IMR-90 (cell line): ENCODE results near the gene RAPGEF1. TPM values are rescaled to one million over a fixed set of nuclear protein-coding genes. Genes with fewer than 3 reads are reported as not detected.
A peak's percentile ranks its signal among the peaks of the same experiment; 100 is the strongest.

Source experiments
- ATAC-seq: fragments of 200-7000 bp; cut with Tn5 transposase; 2 replicates; pipeline ENCODE4 v1.9.1; 2020; ENCODE audit warnings: low read depth, mild to moderate bottlenecking, moderate library complexity
- BruUV-seq: library from RNA; stranded (reverse); fragments of 400-500 nt; replicated peaks from 2 replicates; lab custom pipeline; 2021; lab: Mats Ljungman, UMichigan
- CTCF ChIA-PET: fragments of 300-600 bp; formaldehyde crosslinking; extraction: SDS; loops from one replicate; lab custom pipeline; 2021; ENCODE audit warnings: antibody characterized with exemption; lab: Yijun Ruan, JAX
- POLR2A ChIA-PET: fragments of 300-600 bp; sonication (Branson Sonifier 250); formaldehyde crosslinking; loops from one replicate; lab custom pipeline; 2022; ENCODE audit warnings: antibody characterized with exemption; ENCODE audit not compliant: unreplicated experiment; lab: Charles Lee
- DNase-seq: peaks from one replicate; pipeline ENCODE4 v3.0.0; 2013
- H2AFZ ChIP-seq: replicated peaks from 2 replicates; pipeline ENCODE3; 2013; ENCODE audit warnings: low read length, mild to moderate bottlenecking; ENCODE audit not compliant: poor library complexity
- H2AK5ac ChIP-seq: 2 replicates; pipeline ENCODE4 v1.6.1; 2013; ENCODE audit warnings: low read depth, low read length, inconsistent platforms
- H2AK9ac ChIP-seq: replicated peaks from 2 replicates; pipeline ENCODE3; 2013; ENCODE audit warnings: mild to moderate bottlenecking, low read depth, low read length, moderate library complexity; ENCODE audit not compliant: poor library complexity
- H2BK120ac ChIP-seq: 2 replicates; pipeline ENCODE4 v1.6.1; 2013; ENCODE audit warnings: low read depth, low read length, inconsistent platforms
- H2BK15ac ChIP-seq: 3 replicates; pipeline ENCODE4 v1.6.1; 2013; ENCODE audit warnings: low read depth, low read length, inconsistent platforms
- H2BK20ac ChIP-seq: 2 replicates; pipeline ENCODE4 v1.6.1; 2013; ENCODE audit warnings: low read depth, mild to moderate bottlenecking, inconsistent platforms, low read length, moderate library complexity
- H2BK5ac ChIP-seq: 2 replicates; pipeline ENCODE4 v1.6.1; 2013; ENCODE audit warnings: mild to moderate bottlenecking, low read depth, low read length, inconsistent platforms; ENCODE audit not compliant: poor library complexity, severe bottlenecking
- H3K14ac ChIP-seq: replicated peaks from 2 replicates; pipeline ENCODE4 v1.6.1; 2013; ENCODE audit warnings: low read depth, low read length, inconsistent platforms
- H3K18ac ChIP-seq: 2 replicates; pipeline ENCODE4 v1.6.1; 2013; ENCODE audit warnings: low read depth, low read length, control low read depth
- H3K23ac ChIP-seq: 2 replicates; pipeline ENCODE4 v1.6.1; 2013; ENCODE audit warnings: low read depth, low read length, inconsistent platforms
- H3K27ac ChIP-seq: 2 replicates; pipeline ENCODE4 v1.5.1; 2013; ENCODE audit warnings: mild to moderate bottlenecking, control low read depth, low read length; ENCODE audit not compliant: insufficient read depth
- H3K27me3 ChIP-seq: 2 replicates; pipeline ENCODE4 v1.6.1; 2013; ENCODE audit warnings: low read length; ENCODE audit not compliant: control insufficient read depth, insufficient read depth
- H3K36me3 ChIP-seq: 2 replicates; pipeline ENCODE4 v1.6.1; 2013; ENCODE audit warnings: low read length, mixed read lengths; ENCODE audit not compliant: control insufficient read depth, insufficient read depth
- H3K4ac ChIP-seq: 2 replicates; pipeline ENCODE4 v1.6.1; 2013; ENCODE audit warnings: low read depth, low read length, inconsistent platforms
- H3K4me1 ChIP-seq: 2 replicates; pipeline ENCODE4 v1.6.1; 2013; ENCODE audit warnings: low read length, mixed read lengths; ENCODE audit not compliant: control insufficient read depth, insufficient read depth
- H3K4me2 ChIP-seq: 2 replicates; pipeline ENCODE4 v1.6.1; 2013; ENCODE audit warnings: low read depth, mild to moderate bottlenecking, control low read depth, low read length, moderate library complexity
- H3K4me3 ChIP-seq: 2 replicates; pipeline ENCODE4 v1.5.1; 2013; ENCODE audit warnings: low read depth, mild to moderate bottlenecking, control low read depth, low read length, moderate library complexity; ENCODE audit not compliant: insufficient read depth
- H3K56ac ChIP-seq: 2 replicates; pipeline ENCODE4 v1.6.1; 2013; ENCODE audit warnings: low read length, inconsistent platforms; ENCODE audit not compliant: insufficient read depth; ENCODE audit errors: extremely low read depth
- H3K79me1 ChIP-seq, 2 experiments: 2 replicates each; pipeline ENCODE4 v1.6.1; 2013; ENCODE audit warnings: low read length in 2 of 2, inconsistent platforms in 1 of 2, low read depth in 1 of 2
- H3K9ac ChIP-seq: 2 replicates; pipeline ENCODE4 v1.6.1; 2013; ENCODE audit warnings: low read depth, low read length, control low read depth
- H3K9me1 ChIP-seq: 2 replicates; pipeline ENCODE4 v1.6.1; 2013; ENCODE audit warnings: low read length, inconsistent platforms; ENCODE audit not compliant: insufficient read depth
- H3K9me3 ChIP-seq: 2 replicates; pipeline ENCODE4 v1.6.1; 2013; ENCODE audit warnings: low read length; ENCODE audit not compliant: control insufficient read depth, insufficient read depth
- H4K20me1 ChIP-seq: 2 replicates; pipeline ENCODE4 v1.6.1; 2013; ENCODE audit warnings: low read length, inconsistent platforms; ENCODE audit not compliant: insufficient read depth
- H4K5ac ChIP-seq: 2 replicates; pipeline ENCODE4 v1.6.1; 2013; ENCODE audit warnings: mild to moderate bottlenecking, low read depth, low read length, control low read depth
- H4K8ac ChIP-seq, 2 experiments: 2 replicates each; pipeline ENCODE4 v1.6.1; 2013; ENCODE audit warnings: low read depth in 2 of 2, low read length in 2 of 2, control low read depth in 1 of 2, inconsistent platforms in 1 of 2
- H4K91ac ChIP-seq: 2 replicates; pipeline ENCODE4 v1.6.1; 2013; ENCODE audit warnings: low read depth, low read length, inconsistent platforms; ENCODE audit not compliant: insufficient read depth
- BHLHE40 ChIP-seq: fragments of 150-350 bp; IDR thresholded peaks from 2 replicates; pipeline ENCODE4 v1.6.1; 2016; ENCODE audit warnings: mild to moderate bottlenecking, low read depth, low read length
- CEBPB ChIP-seq: IDR thresholded peaks from 2 replicates; pipeline ENCODE4 v1.6.1; 2012; ENCODE audit warnings: low read depth, low read length, improper control_type of control experiment
- CHD1 ChIP-seq: IDR thresholded peaks from 2 replicates; pipeline ENCODE4 v1.6.1; 2012; ENCODE audit warnings: low read depth, low read length, improper control_type of control experiment
- FOS ChIP-seq: fragments of 150-350 bp; IDR thresholded peaks from 2 replicates; pipeline ENCODE4 v1.6.1; 2016; ENCODE audit warnings: low read depth, low read length
- MAFK ChIP-seq: IDR thresholded peaks from 2 replicates; pipeline ENCODE4 v1.6.1; 2012; ENCODE audit warnings: low read depth, low read length, improper control_type of control experiment
- MAZ ChIP-seq: IDR thresholded peaks from 2 replicates; pipeline ENCODE4 v1.6.1; 2012; ENCODE audit warnings: low read depth, mild to moderate bottlenecking, low read length, improper control_type of control experiment, moderate library complexity, borderline replicate concordance
- MXI1 ChIP-seq: IDR thresholded peaks from 2 replicates; pipeline ENCODE4 v1.6.1; 2012; ENCODE audit warnings: low read depth, mild to moderate bottlenecking, low read length, moderate library complexity, borderline replicate concordance
- NFE2L2 ChIP-seq: fragments of 150-350 bp; IDR thresholded peaks from 2 replicates; pipeline ENCODE4 v1.6.1; 2016; ENCODE audit warnings: low read depth, mild to moderate bottlenecking, low read length
- POLR2A ChIP-seq: IDR thresholded peaks from 2 replicates; pipeline ENCODE4 v1.6.1; 2012; ENCODE audit warnings: mild to moderate bottlenecking, low read depth, low read length
- RAD21 ChIP-seq: IDR thresholded peaks from 2 replicates; pipeline ENCODE4 v1.6.1; 2012; ENCODE audit warnings: low read length, improper control_type of control experiment
- RCOR1 ChIP-seq: IDR thresholded peaks from 2 replicates; pipeline ENCODE4 v1.6.1; 2012; ENCODE audit warnings: mild to moderate bottlenecking, low read length, improper control_type of control experiment; ENCODE audit not compliant: insufficient replicate concordance
- RFX5 ChIP-seq: IDR thresholded peaks from 2 replicates; pipeline ENCODE4 v1.8.0; 2012; ENCODE audit warnings: low read depth, mild to moderate bottlenecking, low read length, moderate library complexity
- SMC3 ChIP-seq: fragments of 150-350 bp; IDR thresholded peaks from 2 replicates; pipeline ENCODE4 v1.6.1; 2016; ENCODE audit warnings: low read depth, mild to moderate bottlenecking, antibody characterized with exemption, low read length, moderate library complexity
- WGBS, 2 experiments: methylation state at CpG; one replicate each; pipeline versions ENCODE4 v1.1.5 to v1.1.7; 2013; ENCODE audit warnings: missing lambda C conversion rate in 2 of 2; ENCODE audit not compliant: insufficient read length in 1 of 2; ENCODE audit errors: extremely low coverage in 2 of 2; 5-methylcytosine and 5-hydroxymethylcytosine counted together
- dilution Hi-C: fragments of 300-500 bp; cut with HindIII; formaldehyde crosslinking; loops from one replicate; pipeline ENCODE4 v1.14.3; 2018; ENCODE audit warnings: low sequenced_read_pairs; ENCODE audit not compliant: unreplicated experiment
- in situ Hi-C: fragments of 300-500 bp; cut with MboI; formaldehyde crosslinking; loops from 3 replicates; pipeline ENCODE4 v1.14.3; 2019; ENCODE audit warnings: low sequenced_read_pairs, inconsistent platforms, mixed read lengths
- intact Hi-C: fragments of 100-400 bp; cut with micrococcal nuclease; formaldehyde crosslinking; loops from 2 replicates; pipeline ENCODE4 v1.10.0; 2022
- polyA plus RNA-seq, 3 experiments: library from polyadenylated mRNA; depleted of rRNA; stranded (reverse); fragments of >200 nt; gene quantifications; 2 replicates each; pipeline ENCODE4 v1.2.3, GENCODE V29; 2012; ENCODE audit warnings: low replicate concordance in 1 of 3
- total RNA-seq: library from RNA; depleted of rRNA; stranded (reverse); fragments of >200 nt; gene quantifications from 2 replicates; pipeline ENCODE4 v1.2.3, GENCODE V29; 2012
- TF ChIP-seq, protein P1 (sequence below): conservative IDR thresholded peaks from 2 replicates; pipeline ENCODE4 v1.5.1; 2012; ENCODE audit warnings: mild to moderate bottlenecking, low read depth, low read length, improper control_type of control experiment
- TF ChIP-seq, protein P2 (sequence below): fragments of 150-350 bp; IDR thresholded peaks from 2 replicates; pipeline ENCODE4 v1.6.1; 2016; ENCODE audit warnings: low read depth, mild to moderate bottlenecking, low read length, moderate library complexity, borderline replicate concordance
- TF ChIP-seq, protein P3 (sequence below): fragments of 150-350 bp; IDR thresholded peaks from 2 replicates; pipeline ENCODE4 v1.6.1; 2017; ENCODE audit warnings: mild to moderate bottlenecking, antibody characterized with exemption, low read length, low read depth

The RAPGEF1 gene
- total and polyA plus RNA-seq, 2 of the 4 experiments (the other 2 are of a cell fraction), result 13.1 to 22.3 TPM

DNA sequence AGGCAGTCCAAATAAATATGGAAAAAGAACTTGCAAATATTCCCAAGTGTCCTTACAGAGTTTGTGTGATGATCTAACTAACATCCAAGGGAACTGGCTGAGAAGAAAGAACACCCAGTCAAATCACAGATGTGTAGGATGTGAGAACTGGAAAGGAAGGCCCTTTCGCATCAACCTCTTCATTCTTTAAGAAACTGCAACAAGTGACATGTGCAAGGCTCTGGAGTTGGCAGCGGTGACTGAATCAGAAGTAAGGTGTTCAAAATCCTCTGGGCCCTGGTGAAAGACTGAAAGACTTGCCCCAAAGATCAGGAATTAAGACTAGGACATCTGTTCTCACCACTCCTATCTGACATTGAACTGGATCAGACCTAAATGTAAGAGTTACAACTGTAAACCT lies 88.7 kb downstream of the RAPGEF1 start:
- no peak overlapping the region for H4K91ac ChIP-seq
- CTCF ChIA-PET, result no interaction called here
- H4K20me1 ChIP-seq, result peaks cover 11% of the 10 kb centered on the region; the same call in 1 of the 2 replicates
- peaks cover 22% of the 10 kb centered on the region for H3K9me1 ChIP-seq
- no peak overlapping the region for H3K56ac ChIP-seq
- BruUV-seq, result no TSS peak
- H3K27me3 ChIP-seq, result no peaks in the 10 kb centered on the region
- H4K8ac ChIP-seq, result no peak overlapping the region
- H2BK20ac ChIP-seq, result peak overlapping the region; percentile 49; the same call in 1 of the 2 replicates
- peak overlapping the region; percentile 9 for H2AK5ac ChIP-seq
- no peak overlapping the region for H2AFZ ChIP-seq
- H3K4me1 ChIP-seq, result peaks cover 13% of the 10 kb centered on the region
- no peak overlapping the region for H3K23ac ChIP-seq
- no CpG with 5 or more reads among the region's 2 CpGs for WGBS, 2 experiments
- no peak overlapping the region for H3K9ac ChIP-seq
- no peak overlapping the region for H2AK9ac ChIP-seq
- POLR2A ChIA-PET, result no interaction called here
- TF ChIP-seq RCOR1, result no peak
- TF ChIP-seq NFE2L2, result no peak
- TF ChIP-seq MXI1, result no peak
- TF ChIP-seq RAD21, result no peak
- TF ChIP-seq, protein P1, sequence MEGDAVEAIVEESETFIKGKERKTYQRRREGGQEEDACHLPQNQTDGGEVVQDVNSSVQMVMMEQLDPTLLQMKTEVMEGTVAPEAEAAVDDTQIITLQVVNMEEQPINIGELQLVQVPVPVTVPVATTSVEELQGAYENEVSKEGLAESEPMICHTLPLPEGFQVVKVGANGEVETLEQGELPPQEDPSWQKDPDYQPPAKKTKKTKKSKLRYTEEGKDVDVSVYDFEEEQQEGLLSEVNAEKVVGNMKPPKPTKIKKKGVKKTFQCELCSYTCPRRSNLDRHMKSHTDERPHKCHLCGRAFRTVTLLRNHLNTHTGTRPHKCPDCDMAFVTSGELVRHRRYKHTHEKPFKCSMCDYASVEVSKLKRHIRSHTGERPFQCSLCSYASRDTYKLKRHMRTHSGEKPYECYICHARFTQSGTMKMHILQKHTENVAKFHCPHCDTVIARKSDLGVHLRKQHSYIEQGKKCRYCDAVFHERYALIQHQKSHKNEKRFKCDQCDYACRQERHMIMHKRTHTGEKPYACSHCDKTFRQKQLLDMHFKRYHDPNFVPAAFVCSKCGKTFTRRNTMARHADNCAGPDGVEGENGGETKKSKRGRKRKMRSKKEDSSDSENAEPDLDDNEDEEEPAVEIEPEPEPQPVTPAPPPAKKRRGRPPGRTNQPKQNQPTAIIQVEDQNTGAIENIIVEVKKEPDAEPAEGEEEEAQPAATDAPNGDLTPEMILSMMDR, result no peak
- TF ChIP-seq, protein P2, sequence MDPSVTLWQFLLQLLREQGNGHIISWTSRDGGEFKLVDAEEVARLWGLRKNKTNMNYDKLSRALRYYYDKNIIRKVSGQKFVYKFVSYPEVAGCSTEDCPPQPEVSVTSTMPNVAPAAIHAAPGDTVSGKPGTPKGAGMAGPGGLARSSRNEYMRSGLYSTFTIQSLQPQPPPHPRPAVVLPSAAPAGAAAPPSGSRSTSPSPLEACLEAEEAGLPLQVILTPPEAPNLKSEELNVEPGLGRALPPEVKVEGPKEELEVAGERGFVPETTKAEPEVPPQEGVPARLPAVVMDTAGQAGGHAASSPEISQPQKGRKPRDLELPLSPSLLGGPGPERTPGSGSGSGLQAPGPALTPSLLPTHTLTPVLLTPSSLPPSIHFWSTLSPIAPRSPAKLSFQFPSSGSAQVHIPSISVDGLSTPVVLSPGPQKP, result no peak
- TF ChIP-seq, protein P3, sequence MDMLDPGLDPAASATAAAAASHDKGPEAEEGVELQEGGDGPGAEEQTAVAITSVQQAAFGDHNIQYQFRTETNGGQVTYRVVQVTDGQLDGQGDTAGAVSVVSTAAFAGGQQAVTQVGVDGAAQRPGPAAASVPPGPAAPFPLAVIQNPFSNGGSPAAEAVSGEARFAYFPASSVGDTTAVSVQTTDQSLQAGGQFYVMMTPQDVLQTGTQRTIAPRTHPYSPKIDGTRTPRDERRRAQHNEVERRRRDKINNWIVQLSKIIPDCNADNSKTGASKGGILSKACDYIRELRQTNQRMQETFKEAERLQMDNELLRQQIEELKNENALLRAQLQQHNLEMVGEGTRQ, result no peak
- TF ChIP-seq SMC3, result no peak
- TF ChIP-seq BHLHE40, result no peak
- TF ChIP-seq CHD1, result no peak
- TF ChIP-seq CEBPB, result no peak
- TF ChIP-seq FOS, result no peak
- TF ChIP-seq MAFK, result no peak
- TF ChIP-seq POLR2A, result no peak
- no peak for TF ChIP-seq RFX5
- TF ChIP-seq MAZ, result no peak
- ATAC-seq (no peak), DNase-seq (no peak)
- no peak overlapping the region for H3K27ac ChIP-seq
- peak overlapping the region; percentile 51; the same call in 1 of the 3 replicates for H2BK15ac ChIP-seq
- H3K79me1 ChIP-seq, result peaks cover 28 to 54% of the 10 kb centered on the region in 2 experiments
- H3K4ac ChIP-seq, result peak overlapping the region; percentile 63; the same call in 1 of the 2 replicates
- dilution Hi-C loops, result no loop called here
- no peak overlapping the region for H3K4me2 ChIP-seq
- no peaks in the 10 kb centered on the region for H3K9me3 ChIP-seq
- H3K14ac ChIP-seq, result peak overlapping the region; percentile 3
- no peak overlapping the region for H3K4me3 ChIP-seq
- H3K18ac ChIP-seq, result peak overlapping the region; percentile 83; the same call in 1 of the 2 replicates
- H4K5ac ChIP-seq, result peak overlapping the region; percentile 56; the same call in 1 of the 2 replicates
- in situ Hi-C loops, result no loop called here
- intact Hi-C loops, result loop anchor here (2.0 kb wide), 1 partner anchor 22 kb away; no protein-coding TSS in a partner anchor
- peak overlapping the region; percentile 24; the same call in 1 of the 2 replicates for H2BK120ac ChIP-seq
- H3K36me3 ChIP-seq, result no peaks in the 10 kb centered on the region; the same call in 1 of the 2 replicates
- no peak overlapping the region for H2BK5ac ChIP-seq
